GM12875 (cell line): ENCODE data around the gene STARD7.

Experiments used
- H3K4me3 ChIP-seq: one replicate; pipeline ENCODE4 v1.5.1; 2011; ENCODE audit warnings: low read depth, low read length, control low read depth
- TF ChIP-seq, protein P1 (sequence below): IDR thresholded peaks from 2 replicates; pipeline ENCODE4 v1.5.1; 2011; ENCODE audit warnings: low read depth, mild to moderate bottlenecking, control low read depth, inconsistent platforms, low read length, moderate library complexity, borderline replicate concordance; ENCODE audit not compliant: insufficient read depth

Gene STARD7

DNA sequence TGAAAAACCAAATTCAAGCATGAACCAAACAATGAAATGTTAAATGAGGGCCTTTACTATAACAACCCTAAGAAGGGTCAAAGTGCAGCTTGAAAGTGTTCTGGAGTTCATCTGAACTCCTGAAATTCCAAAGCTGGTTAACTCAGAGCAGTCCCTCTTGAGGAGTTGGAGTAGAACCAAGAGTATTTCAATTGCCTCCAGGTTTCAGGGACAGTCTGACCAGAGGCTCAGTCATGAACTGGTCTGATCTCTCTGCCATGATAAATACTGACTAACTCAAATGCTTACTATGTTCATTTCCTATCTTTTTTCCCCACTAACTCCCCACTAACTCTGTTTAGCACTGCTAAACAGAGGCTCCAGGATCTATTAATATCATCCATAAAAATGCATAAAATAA is 2.7 kb downstream of the STARD7 start:
- no peak overlapping the region for H3K4me3 ChIP-seq
- TF ChIP-seq, protein P1, sequence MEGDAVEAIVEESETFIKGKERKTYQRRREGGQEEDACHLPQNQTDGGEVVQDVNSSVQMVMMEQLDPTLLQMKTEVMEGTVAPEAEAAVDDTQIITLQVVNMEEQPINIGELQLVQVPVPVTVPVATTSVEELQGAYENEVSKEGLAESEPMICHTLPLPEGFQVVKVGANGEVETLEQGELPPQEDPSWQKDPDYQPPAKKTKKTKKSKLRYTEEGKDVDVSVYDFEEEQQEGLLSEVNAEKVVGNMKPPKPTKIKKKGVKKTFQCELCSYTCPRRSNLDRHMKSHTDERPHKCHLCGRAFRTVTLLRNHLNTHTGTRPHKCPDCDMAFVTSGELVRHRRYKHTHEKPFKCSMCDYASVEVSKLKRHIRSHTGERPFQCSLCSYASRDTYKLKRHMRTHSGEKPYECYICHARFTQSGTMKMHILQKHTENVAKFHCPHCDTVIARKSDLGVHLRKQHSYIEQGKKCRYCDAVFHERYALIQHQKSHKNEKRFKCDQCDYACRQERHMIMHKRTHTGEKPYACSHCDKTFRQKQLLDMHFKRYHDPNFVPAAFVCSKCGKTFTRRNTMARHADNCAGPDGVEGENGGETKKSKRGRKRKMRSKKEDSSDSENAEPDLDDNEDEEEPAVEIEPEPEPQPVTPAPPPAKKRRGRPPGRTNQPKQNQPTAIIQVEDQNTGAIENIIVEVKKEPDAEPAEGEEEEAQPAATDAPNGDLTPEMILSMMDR = no peak

DNA sequence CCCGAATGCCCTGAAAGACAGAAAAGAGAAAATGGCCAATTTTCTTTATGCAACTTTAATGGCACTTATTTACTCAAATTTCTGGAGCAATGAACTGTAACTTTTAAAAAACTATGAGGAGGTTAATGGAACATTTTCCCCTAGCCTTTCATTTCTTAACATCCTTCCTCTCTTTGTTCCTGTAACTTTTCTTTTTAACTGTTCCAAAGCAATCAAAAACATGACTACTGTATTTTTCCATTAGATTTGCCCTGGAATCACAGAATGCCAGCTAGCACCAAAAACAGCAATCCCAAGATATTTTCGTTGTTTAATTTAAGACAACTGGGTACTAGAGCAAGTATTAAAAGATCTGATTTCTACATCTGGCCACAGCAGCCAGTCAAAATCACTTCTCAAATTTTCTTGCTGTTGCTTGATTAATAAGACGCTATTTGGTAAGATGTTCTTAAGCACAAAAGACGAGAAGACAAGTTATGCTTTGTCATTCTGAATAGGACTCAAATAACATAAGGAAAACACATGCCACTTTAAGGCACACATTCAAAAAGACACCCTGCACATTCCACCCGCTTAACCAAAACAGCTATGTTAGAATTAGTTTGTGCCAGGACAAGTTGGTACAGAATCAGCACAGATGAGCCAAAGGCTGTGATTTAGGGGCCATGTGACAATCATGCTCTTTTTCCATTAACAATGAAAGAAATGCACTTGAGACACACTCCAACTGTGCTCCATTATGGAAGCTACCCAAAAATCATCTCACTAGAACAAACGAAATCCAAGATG is 3.6 kb downstream of the STARD7 start:
- no peak overlapping the region for H3K4me3 ChIP-seq
- TF ChIP-seq, protein P1 = no peak

DNA sequence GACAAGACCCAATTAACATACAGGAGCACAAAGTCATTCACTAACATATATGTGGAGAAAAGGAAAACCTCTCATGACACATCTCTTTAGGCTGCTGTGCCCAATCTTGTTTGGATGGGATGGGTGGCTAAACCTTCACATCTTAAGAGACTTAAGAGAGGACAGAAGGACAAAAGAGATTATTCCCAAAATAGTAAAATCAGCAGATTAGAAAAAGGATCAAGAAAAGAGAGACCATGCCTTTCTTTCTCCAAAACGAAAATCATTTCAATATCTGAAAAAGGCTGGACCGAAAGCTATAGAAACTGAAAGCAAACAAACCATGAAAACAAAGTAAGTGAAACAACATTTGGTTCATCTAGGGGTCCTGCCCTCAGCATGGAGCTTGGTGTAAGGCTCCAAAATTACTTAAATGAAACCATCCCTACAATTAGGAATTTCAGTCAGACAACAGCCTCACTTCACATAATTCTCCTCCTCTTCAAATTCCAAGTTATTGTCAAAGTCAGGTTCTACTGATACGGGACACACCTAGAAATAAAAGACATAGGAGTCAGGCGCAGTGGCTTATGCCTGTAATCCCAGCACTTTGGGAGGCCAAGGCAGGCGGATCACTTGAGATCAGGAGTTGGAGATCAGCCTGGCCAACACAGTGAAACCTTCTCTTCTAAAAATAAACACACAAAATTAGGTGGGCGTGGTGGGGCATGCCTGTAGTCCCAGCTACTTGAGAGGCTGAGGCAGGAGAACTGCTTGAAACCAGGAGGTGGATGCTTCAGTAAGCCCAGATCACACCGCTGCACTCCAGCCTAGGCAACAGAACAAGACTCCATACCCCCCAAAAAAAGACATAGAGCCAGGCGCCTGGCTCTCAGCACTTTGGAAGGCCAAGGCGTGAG is 5.2 kb downstream of the STARD7 start:
- TF ChIP-seq, protein P1 = no peak
- H3K4me3 ChIP-seq = no peak overlapping the region

DNA sequence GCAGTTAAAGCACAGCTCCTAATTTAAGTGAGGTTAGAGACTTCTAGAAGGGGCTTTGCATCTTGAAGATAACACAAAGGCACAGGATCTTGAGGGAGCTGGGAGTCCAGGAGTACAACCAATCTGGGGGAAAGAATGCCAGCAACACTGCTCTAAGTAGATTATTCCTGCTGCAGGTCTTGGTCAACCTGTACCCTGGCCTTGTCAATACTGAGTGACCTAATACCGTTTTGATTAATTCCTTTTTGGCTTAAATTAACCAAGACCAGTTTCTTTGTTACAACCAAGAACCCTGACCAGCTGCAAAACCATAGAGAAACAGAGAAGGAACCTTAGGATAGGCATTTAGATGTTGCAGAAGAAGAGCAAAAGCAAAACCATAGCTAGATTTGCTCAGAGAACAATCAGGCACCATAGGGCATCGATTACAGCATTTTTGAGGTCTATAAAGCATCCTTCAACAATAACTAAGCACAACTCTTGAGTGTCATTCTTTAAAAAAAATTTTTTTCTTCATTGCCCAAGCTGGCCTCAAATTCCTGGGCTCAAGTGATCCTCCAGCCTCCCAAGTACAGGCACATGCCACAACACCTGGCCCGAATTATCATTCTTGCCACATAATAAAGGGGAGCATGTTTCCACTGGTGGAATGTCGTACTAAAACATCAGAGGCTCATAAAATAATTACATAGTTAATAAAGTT is 6.3 kb downstream of the STARD7 start:
- TF ChIP-seq, protein P1 = no peak
- H3K4me3 ChIP-seq = no peak overlapping the region

DNA sequence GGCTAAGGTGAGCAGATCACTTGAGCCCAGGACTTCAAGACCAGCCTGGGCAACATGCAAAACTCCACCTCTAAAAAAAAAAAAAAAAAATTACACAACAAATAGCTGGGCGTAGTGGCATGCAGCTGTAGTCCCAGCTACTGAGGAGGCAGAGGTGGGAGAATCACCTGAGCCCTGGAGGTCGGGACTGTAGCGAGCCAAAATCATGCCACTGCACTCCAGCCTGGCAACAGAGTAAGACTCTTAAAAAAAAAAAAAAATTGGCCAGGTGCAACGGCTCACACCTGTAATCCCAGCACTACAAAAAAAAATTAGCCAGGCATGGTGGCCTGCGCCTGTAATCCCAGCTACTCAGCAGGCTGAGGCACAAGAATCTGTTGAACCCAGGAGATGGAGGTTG is 7.3 kb downstream of the STARD7 start:
- TF ChIP-seq, protein P1 = no peak
- H3K4me3 ChIP-seq = no peak overlapping the region

DNA sequence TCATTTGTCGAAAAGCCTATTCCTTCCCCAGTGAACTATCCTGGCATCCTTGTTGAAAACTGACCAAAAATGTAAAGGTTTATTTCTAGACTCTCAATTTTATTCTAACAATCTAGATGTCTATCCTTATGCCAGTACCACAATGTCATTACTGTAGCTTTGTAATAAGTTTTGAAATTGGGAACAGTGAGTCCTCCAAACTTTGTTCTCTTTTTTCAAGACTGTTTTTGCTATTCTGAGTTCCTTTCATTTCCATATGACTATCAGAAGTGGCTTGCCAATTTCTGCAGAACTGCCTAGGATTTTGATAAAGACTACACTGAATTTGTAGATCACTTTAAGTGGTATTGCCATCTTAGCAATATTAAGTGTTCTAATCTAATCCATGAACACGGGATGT is 9.7 kb downstream of the STARD7 start:
- no peak overlapping the region for H3K4me3 ChIP-seq
- TF ChIP-seq, protein P1 = no peak
